SIG-M5 (cell line): ENCODE results near the gene WWOX.
"Not testable (repeated sequence)": the region's sequence is repeated elsewhere in the genome, so short reads cannot be mapped to it uniquely, and the experiment has no call there.

ENCODE experiments used
- DNase-seq: peaks from one replicate; lab custom pipeline; 2025; lab: John Stamatoyannopoulos, UW

Gene WWOX

DNA sequence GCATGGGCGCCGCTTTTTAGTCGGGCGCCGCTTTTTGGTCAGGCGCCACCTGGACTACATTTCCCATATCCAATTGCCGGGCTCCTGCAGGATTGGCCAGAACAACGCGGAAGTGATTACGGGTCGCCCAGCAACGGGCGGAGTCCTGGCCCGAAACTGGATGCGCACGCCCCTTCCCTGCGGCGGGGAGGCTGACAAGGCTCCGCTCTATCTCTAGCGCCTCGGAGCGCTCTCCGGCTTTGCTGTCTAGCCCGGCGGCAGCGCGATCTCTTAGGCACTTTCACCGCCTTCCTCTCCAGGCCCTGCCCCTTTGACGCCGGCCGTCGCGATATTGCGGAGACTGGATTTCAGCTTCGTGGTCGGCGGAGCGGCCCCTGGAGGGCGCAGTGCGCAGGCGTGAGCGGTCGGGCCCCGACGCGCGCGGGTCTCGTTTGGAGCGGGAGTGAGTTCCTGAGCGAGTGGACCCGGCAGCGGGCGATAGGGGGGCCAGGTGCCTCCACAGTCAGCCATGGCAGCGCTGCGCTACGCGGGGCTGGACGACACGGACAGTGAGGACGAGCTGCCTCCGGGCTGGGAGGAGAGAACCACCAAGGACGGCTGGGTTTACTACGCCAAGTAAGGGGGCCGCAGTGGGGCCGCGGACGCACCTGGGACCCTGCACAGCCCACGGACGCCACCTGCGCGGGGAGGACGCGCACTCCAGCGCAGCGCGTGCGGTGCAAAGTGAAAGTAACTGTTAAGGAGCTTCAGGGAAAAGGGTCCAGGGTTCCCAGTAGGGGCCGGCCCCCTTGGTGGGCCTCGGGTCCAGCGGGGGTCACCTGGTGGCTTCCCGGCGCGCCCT, at the start of gene WWOX:
Gene WWOX (plus strand): TSS at position 384 of the 841 bp plus-strand sequence.
- peak; percentile 89 for DNase-seq

DNA sequence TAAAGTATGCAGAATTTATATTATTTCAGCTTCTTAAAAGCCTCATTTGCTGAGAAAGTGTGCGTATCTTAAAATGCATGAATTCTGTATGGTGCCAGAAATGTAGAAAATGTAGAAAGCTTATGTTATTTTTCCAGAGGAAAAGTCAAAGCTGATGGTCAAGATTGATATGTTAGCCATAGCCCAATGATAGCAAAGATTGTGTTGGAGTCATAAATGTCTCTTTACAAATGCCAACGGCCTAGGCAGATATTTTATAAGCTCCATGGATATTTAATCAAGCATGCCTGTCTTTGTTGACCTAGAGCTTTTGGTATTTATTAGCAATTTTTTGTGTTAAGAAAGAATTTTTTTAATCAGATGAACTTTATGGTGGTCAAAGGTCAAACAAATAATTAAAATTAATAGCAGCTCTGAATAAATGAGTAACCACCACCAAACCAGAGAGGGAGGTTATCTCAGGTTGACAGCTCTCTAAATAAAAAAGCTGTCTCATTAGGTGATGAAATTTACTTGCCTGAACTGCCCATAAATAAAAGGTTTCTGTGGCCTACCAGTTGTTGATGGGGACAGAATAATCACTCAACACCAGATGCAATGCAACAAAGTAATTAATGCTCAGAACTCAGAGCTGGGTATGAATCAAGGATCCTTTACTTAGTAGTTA, 48.6 kb upstream of the WWOX start:
- no peak for DNase-seq

DNA sequence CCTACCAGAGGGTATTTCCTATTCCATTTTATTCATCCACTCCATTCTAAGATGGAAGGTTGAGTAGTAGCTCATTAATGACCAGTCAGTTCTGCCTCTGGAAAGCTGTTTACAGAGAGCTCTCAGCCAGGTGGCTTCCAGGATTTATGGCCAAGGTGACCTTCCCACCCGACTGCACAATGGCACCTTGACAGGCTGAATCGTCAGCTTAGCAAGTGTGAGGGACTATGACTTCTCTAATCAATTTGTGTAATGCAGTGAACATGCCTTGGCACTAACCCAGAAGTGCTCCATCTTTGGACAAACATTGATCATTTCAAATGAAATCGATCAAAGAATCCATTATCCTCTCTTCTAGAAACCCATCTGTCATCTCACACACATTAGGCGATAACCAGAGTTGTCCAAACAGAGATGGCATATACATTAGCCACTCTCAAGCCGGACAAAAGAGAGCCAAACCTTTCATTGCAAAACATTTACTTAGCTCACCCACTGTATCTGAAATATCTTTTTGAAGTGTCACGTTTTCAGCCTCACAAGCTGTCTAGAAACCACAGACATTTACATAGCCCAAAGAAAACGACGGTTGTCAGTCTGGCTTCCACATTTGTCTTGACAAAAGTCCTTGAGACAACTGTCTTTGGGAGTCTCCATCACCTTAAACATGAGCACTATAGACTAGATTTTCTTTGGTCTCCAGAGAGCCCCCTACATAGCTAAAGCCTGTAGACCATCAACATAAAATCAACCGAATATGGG, 41.5 kb upstream of the WWOX start:
- DNase-seq = no peak

- not testable (repeated sequence) for DNase-seq
These were observed 39.6 kb upstream of the WWOX start for GRCh38 chr16:78059806-78060205.

DNA sequence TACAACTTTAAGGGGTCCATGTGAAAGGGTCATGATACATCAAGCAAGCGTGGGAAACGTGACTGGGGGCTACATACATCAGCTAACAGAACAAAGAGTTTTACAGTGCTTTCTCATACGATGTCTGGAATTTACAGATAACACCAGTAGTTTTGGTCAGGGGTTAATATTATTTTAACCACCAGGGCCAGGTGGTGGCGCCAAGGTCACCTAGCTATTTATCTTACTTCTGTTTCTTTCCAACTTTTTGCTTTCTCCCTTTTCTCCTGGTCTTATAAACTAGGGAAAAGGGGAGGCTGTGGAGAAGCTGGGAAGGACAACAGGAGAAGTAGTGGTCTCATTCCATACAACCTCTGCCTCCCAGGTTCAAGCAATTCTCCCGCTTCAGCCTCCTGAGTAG, 39.2 kb upstream of the WWOX start:
- DNase-seq = no peak

DNA sequence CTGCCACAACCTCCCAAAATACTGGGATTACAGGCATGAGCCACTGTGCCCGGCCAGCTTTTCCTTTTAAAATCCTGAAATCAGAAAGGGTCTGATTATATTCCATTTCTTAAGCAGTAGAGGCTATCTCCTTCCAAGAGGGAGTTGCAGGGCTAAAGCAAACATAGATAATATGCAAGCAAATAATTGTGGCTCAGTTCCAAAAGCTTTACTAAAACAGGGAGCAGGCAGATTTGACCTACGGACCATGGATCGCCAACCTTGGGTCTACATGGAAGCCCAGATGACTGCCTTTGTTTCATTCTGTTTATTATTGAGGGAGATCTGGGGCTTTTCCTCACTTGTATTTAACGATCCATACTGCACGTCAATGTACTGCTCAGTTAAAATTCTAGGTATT, 38.6 kb upstream of the WWOX start:
- no peak for DNase-seq

DNA sequence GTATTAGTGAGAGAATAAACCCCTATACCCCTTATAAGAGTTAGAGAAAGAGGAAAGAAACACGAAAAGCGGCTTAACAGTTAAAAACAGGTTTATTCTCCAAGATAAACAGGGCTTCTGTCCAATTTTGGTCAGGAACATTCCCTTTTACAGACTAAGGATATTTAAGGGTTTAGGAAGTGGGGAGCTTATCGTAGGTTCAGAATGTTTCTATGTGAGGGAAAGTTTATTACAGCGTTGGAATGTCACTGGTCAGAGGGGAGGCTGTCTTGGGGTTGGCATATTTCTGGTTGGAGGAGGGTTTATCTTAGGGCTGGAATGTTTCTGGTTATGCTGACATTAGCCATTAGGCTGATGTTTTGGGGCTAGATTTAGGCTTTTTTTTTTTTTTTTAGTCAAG, 34.1 kb upstream of the WWOX start:
- no peak for DNase-seq

DNA sequence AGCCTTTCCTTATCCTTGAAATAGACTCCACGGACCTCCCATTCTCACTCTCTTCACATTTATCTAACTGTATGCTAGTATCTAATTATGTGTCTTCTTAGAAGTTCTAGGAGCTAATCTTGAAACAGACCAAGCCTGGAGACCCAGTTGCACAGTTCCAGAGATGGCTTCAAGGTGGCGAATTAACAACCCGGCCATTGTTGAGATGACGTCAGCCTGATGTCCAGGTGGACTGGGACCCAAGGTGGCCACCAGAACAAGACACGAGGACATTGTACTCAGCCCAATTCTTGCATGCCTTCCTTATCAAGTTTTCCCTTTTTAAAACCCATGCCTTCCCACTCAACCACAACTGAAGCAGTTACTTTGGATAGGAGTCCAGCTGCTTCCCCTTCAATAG, 29.5 kb upstream of the WWOX start:
- no peak for DNase-seq

- no peak for DNase-seq
These were observed 27.2 kb upstream of the WWOX start for GRCh38 chr16:78072275-78072674.

GRCh38 chr16:78075800-78076199, 23.7 kb upstream of the WWOX start:
- DNase-seq = no peak

DNA sequence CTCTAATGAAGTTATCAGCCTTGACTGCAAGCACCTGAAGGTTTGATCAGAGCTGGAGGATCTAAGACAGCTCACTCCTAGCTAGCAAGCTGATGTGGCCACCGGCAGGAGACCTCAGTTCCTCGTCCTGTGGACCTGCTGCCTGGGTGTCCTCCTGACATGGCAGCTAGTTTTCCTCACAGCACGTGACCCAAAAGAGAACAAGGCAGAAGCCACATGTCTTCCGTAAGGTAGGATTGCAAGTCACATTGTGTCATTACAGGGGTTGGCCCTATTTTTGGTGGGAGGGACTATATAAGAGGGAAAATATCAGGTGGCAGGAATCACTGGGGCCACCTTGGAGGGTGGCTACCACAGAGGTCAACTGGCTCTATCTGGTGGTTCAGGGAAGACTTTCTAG, 18.1 kb upstream of the WWOX start:
- DNase-seq = no peak

GRCh38 chr16:78091419-78091818, 8.0 kb upstream of the WWOX start:
- DNase-seq = no peak

DNA sequence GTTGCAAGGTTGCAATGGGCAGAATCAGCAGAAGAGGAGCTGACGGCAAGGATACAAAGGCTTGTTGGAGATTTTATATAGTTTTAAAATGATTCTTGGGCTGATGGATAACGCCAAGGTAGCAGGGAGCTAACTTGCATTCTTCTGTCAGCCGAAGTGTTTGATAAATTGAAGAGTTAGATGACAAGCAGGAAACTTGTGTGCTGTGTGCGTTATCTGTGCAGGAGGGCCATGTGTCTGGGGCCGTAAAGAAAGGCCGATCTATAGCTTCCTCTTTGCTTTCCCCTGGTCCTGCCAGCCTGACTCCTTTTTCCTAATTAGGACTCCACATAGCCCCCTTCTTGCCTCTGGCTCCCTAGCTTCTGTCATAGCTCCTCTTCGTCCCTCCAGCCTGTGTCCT, 6.7 kb upstream of the WWOX start:
- DNase-seq = no peak

GRCh38 chr16:78094166-78094565, 5.3 kb upstream of the WWOX start:
- no peak for DNase-seq

DNA sequence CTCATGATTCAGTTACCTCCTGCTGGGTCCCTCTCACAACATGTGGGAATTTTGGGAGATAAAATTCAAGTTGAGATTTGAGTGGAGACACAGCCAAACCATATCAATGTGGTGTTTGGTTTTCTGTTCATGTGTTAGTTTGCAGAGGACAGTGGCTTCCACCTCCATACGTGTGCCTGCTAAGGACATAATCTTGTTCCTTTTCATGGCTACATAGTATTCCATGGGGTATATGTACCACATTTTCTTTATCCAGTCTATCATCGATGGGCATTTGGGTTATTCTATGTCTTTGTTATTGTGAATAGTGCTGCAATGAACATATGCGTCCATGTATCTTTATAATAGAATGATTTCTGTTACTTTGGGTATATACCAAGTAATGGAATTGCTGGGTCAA, 4.5 kb upstream of the WWOX start:
- no peak for DNase-seq

DNA sequence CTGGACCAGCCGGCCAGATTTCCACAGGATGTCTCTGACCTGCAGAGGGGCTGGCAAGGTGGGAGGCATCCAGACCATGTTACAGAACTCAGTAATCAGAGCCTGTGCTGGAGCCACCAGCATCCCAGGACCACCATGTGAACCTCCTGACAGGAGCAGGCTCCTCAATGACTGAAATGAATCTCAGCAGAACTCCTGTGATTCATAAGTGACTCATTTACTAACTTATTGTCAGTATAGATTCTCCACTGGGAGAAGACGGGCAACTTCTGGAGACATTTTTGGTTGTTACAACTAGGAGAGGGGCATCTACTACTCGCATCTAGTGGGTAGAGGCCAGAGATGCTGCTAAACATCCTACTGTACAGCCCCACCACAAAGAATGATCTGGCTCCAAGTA, 3.1 kb upstream of the WWOX start:
- DNase-seq = no peak

DNA sequence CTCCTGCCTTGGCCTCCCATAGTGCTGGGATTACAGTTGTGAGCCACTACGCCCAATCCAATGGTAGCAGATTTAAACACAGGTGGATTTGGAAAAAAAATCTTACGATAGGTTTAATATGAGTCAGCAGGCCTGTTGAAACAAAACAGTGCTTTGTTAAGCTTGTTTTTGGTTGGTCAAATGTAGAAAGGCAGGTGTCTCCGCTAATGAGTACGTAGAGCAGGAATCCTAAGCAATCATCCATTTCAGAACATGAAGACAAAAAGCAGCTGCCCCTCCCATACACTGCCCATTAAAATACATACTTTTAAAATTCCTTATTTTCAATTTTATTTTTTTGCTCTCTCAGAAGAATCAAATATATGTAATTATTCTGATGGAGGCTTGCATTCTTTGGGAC, 1.9 kb upstream of the WWOX start:
- DNase-seq = no peak

DNA sequence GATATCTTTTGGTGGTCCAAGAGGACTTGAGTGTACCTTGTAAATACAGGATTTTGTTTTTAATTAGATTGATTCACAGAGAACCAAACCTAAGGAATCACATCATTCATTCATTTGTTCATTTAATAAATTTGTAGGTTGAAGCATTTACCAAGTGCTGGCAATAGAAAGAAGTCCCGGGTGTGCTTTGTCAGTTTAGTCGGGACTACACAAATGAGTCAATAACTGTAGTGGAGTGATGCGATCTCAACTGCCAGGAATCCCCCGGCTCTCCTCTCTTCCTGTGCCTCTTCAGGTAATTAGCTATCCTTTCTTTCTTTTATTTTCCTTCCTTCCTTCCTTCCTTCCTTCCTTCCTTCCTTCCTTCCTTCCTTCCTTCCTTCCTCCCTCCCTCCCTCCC, 1.4 kb upstream of the WWOX start:
- DNase-seq = no peak

DNA sequence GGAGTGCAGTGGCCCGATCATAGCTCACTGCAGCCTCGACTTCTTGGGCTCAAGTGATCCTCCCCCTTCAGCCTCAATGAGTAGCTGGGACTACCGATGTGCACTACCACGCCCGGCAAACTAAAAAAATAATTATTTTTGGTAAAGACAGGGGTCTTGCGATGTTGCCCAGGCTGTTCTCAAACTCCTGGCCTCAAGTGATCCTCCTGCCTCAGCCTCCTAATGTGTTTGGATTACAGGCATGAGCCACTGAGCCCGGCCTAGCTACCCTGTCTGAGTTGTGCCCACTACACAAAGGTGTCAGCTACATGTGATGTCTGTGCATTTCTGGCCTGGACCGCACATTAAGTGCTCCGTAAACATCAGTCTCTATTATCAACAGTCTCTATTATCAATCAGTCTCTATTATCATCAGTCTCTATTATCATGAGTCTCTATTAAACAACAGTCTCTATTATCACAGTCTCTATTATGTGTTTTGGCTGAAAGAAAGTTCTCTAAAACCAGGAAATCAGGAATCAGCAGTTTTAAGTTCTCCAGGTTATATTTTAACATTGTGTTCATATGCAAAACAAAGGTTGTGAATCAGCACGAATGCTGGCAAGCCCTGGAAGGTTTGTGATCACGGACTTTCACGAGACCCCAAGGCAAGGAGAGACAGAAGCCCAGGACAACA, 721 bp upstream of the WWOX start:
- DNase-seq = no peak

DNA sequence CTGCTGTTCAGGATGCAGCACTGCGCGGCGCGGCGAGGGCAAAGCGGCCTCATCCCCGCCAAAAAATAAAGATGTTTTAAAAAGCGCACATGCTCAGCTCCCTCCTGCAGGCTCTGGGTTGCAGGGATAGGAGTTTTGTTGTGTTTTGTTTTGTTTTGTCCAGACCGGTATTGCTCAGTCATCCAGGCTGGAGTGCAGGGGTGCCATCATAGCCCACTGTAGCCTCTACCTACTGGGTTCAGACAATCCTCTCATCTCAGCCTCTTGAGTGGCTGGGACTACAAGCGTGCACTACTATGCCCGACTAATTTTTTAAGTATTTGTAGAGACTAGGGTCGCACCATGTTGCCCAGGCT, 636 bp downstream of the WWOX start:
- no peak for DNase-seq

DNA sequence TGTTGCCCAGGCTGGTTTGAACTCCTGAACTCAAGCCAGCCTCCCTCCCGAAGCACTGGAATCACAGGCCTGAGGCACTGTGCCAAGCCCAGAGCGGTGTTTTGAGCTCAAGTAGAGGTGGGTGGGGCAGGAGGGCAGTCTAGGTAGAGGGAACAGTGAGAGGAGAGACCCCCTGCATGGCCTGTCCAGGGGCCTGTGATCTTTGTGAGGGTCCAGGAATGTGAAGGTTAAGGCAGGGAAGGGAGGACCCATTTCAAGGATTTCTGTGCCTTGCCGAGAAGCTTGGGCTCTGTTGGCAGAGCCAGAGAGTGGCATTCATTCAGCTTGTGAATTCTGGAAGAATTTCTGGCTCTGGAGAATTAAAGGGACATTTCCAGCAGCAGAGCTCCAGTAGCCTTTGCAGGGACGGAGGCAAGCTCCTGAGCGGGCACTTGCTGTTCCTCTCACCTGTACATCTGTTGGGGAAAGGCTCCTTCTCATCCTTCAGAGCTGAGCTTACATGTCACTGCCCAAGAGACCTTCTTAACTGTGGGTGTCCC, 2.7 kb downstream of the WWOX start:
- DNase-seq = no peak

DNA sequence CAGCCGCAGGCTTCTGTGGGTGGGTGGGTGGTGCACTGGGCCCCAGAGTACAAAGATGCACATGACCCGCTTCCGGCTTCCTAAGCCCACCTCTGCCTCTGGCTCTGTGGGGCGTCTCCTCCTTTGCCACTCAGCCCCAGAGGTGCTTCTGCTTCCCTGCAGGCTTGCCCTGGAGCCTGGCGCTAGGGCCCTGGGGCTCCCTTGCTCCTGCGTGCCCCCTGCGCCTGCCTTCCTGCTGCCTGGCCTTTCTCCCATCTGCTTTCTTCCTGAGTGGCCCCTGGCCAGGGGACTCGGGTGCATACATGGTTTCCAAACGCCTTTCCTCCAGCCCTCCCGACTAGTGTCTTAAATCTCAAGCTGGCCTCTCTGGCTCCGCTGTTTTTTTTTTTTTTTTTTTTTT, 3.4 kb downstream of the WWOX start:
- no peak for DNase-seq
